Body of pancreas (tissue), 4 donors: Measurements from ENCODE around the gene PNMA8C. TPM values are rescaled to one million over a fixed set of nuclear protein-coding genes. Genes with fewer than 3 reads are reported as not detected.
"Not testable (repeated sequence)": the region's sequence is repeated elsewhere in the genome, so short reads cannot be mapped to it uniquely, and the experiment has no call there.

Experiments used
- ATAC-seq: fragments of 150-250 bp; one replicate; pipeline ENCODE4 v1.9.1; 2016
- DNase-seq, 4 donors: peaks; one replicate each; pipeline ENCODE4 v3.0.0-alpha.2; 2019
- H3K27ac ChIP-seq, 4 donors: fragments of 200-600 bp; sonication (generic); 1 replicate in 3 of 4; 2 replicates in 1 of 4; pipeline versions ENCODE4 v1.5.1 to v1.6.1; 2016 to 2019; ENCODE audit warnings: mild to moderate bottlenecking in 1 of 4, mixed read lengths in 1 of 4, moderate library complexity in 1 of 4
- H3K27me3 ChIP-seq, 2 donors: fragments of 200-600 bp; sonication (generic); one replicate each; pipeline ENCODE4 v1.6.0; 2016; ENCODE audit warnings: mild to moderate bottlenecking in 1 of 2
- H3K36me3 ChIP-seq, 2 donors: fragments of 200-600 bp; sonication (generic); replicated peaks in 1 of 2; 2 replicates each; pipeline ENCODE4 v1.5.1; 2016; ENCODE audit warnings: low read depth in 2 of 2; ENCODE audit not compliant: insufficient read depth in 1 of 2
- H3K4me1 ChIP-seq: fragments of 200-600 bp; sonication (generic); one replicate; pipeline ENCODE4 v1.6.0; 2016
- H3K4me3 ChIP-seq, 2 donors: fragments of 200-600 bp; sonication (generic); 1 replicate in 1 of 2; 2 replicates in 1 of 2; pipeline ENCODE4 v1.5.1; 2016 to 2019
- H3K9me3 ChIP-seq, 3 donors: fragments of 200-600 bp; sonication (generic); 1 replicate in 2 of 3; 2 replicates in 1 of 3; pipeline ENCODE4 v1.5.1; 2016
- CTCF ChIP-seq, 7 experiments: fragments of 450-650 bp in 4 of 7; fragments of 200-600 bp in 3 of 7; sonication (generic) in 3 of 7; IDR thresholded peaks; one replicate each; pipeline ENCODE4 v1.5.1; 2016 to 2019; ENCODE audit warnings: antibody characterized with exemption in 7 of 7
- POLR2A ChIP-seq, 3 donors: fragments of 450-650 bp; IDR thresholded peaks; one replicate each; pipeline ENCODE4 v1.6.1; 2016; ENCODE audit warnings: antibody characterized with exemption in 3 of 3, mild to moderate bottlenecking in 2 of 3
- WGBS, 2 donors: methylation state at CpG; one replicate each; pipeline ENCODE4 v1.1.5; 2017; 5-methylcytosine and 5-hydroxymethylcytosine counted together
- intact Hi-C: fragments of 100-400 bp; cut with DNase I; formaldehyde crosslinking; loops from one replicate; pipeline ENCODE4 v1.15.1; 2023
- total RNA-seq, 2 donors: library from RNA; depleted of rRNA; stranded (reverse); fragments of >200 nt; gene quantifications; one replicate each; pipeline ENCODE4 v1.1.0, GENCODE V29; 2016

The PNMA8C gene
- total RNA-seq, 2 donors from 2014 or later: not detected

GRCh38 chr19:46406976-46407375 is 21.8 kb downstream of the PNMA8C start:
- no peak for DNase-seq
- no peak overlapping the region for H3K27ac ChIP-seq

GRCh38 chr19:46404753-46405468 is 23.8 kb downstream of the PNMA8C start:
- peak overlapping the region in 1 of 2 donors; percentile 15 for H3K4me3 ChIP-seq
- peaks cover 41% of the 10 kb centered on the region for H3K4me1 ChIP-seq
- WGBS, 2 donors: 13 to 21% methylated on average over 22 to 41 of the region's 41 CpGs
- intact Hi-C loops: no loop called here
- H3K27me3 ChIP-seq: no peaks in the 10 kb centered on the region
- H3K36me3 ChIP-seq: no peaks in the 10 kb centered on the region
- DNase-seq (peak in 3 of 4 donors; percentile 45 to 73 (median 48)), ATAC-seq (peak; percentile 19)
- TF ChIP-seq POLR2A (IDR thresholded peaks at IDR 0.05) (no peak), CTCF (IDR thresholded peaks at IDR 0.05) (peak in 5 of 7 experiments; percentile 12 to 43 (median 26))
- no peaks in the 10 kb centered on the region for H3K9me3 ChIP-seq
- peak overlapping the region in 3 of 4 donors; percentile 86 to 88 (median 88) for H3K27ac ChIP-seq

More at GRCh38 chr19:46406976-46407375, 21.8 kb downstream of the PNMA8C start:
- intact Hi-C loops: no loop called here
- 8 to 9% methylated on average over 6 of the region's 6 CpGs for WGBS, 2 donors
- Histone ChIP-seq H3K4me1 (peaks cover 55% of the 10 kb centered on the region), H3K27me3 (no peaks in the 10 kb centered on the region), H3K4me3 (no peak overlapping the region), H3K36me3 (no peaks in the 10 kb centered on the region), H3K9me3 (no peaks in the 10 kb centered on the region)
- TF ChIP-seq POLR2A (IDR thresholded peaks at IDR 0.05): no peak
- no peak for TF ChIP-seq CTCF (IDR thresholded peaks at IDR 0.05)
- ATAC-seq: no peak

GRCh38 chr19:46404055-46404752 is 24.5 kb downstream of the PNMA8C start:
- Histone ChIP-seq H3K27me3 (no peaks in the 10 kb centered on the region), H3K27ac (peak overlapping the region; percentile 6 to 88 (median 87)), H3K36me3 (no peaks in the 10 kb centered on the region), H3K4me3 (peak overlapping the region; percentile 15 to 28), H3K9me3 (no peaks in the 10 kb centered on the region), H3K4me1 (peaks cover 37% of the 10 kb centered on the region)
- WGBS, 2 donors: 0 to 1% methylated on average over 8 to 36 of the region's 36 CpGs
- DNase-seq (peak; percentile 68 to 79 (median 76)), ATAC-seq (peak; percentile 70)
- TF ChIP-seq CTCF (IDR thresholded peaks at IDR 0.05) (peak in 4 of 7 experiments; percentile 11 to 50 (median 30)), POLR2A (IDR thresholded peaks at IDR 0.05) (peak in 2 of 3 donors; percentile 58 to 62)
- intact Hi-C loops: no loop called here

- H3K27me3 ChIP-seq: no peaks in the 10 kb centered on the region
- no peak for DNase-seq
Observed at GRCh38 chr19:46402725-46403124, 26.0 kb downstream of the PNMA8C start.

GRCh38 chr19:46397801-46398479 is 30.8 kb downstream of the PNMA8C start:
- intact Hi-C loops: loop anchor here (2.0 to 10.0 kb wide), 2 partner anchors 91 to 113 kb away; no protein-coding TSS in a partner anchor

More at GRCh38 chr19:46402725-46403124, 26.0 kb downstream of the PNMA8C start:
- H3K9me3 ChIP-seq: no peaks in the 10 kb centered on the region
- intact Hi-C loops: no loop called here
- H3K4me1 ChIP-seq: peaks cover 29% of the 10 kb centered on the region
- TF ChIP-seq POLR2A (IDR thresholded peaks at IDR 0.05): no peak
- TF ChIP-seq CTCF (IDR thresholded peaks at IDR 0.05): no peak
- 85 to 94% methylated on average over 11 of the region's 11 CpGs for WGBS, 2 donors
- no peaks in the 10 kb centered on the region for H3K36me3 ChIP-seq
- H3K4me3 ChIP-seq: no peak overlapping the region
- no peak overlapping the region for H3K27ac ChIP-seq
- ATAC-seq: no peak

More at GRCh38 chr19:46397801-46398479, 30.8 kb downstream of the PNMA8C start:
- not testable (repeated sequence) for ATAC-seq, H3K4me3 ChIP-seq, H3K27me3 ChIP-seq, H3K9me3 ChIP-seq, DNase-seq, H3K36me3 ChIP-seq, H3K27ac ChIP-seq
- WGBS, 2 donors: 87 to 96% methylated on average over 14 of the region's 14 CpGs
- H3K4me1 ChIP-seq: peaks cover 11% of the 10 kb centered on the region
